Choroid plexus epithelial cell (primary cell): ENCODE results near the gene PDE9A.
A peak's percentile ranks its signal among the peaks of the same experiment; 100 is the strongest.

Source experiments
- DNase-seq: peaks from one replicate; pipeline ENCODE4 v3.0.0-alpha.2; 2010; ENCODE audit warnings: low read depth
- H3K4me3 ChIP-seq: 2 replicates; pipeline ENCODE4 v1.5.1; 2011; ENCODE audit warnings: low read depth, mild to moderate bottlenecking, control low read depth, low read length, moderate library complexity
- TF ChIP-seq, protein P1 (sequence below): conservative IDR thresholded peaks from 2 replicates; pipeline ENCODE4 v1.5.1; 2011; ENCODE audit warnings: low read depth, mild to moderate bottlenecking, control low read depth, inconsistent platforms, low read length, moderate library complexity

PDE9A gene

DNA sequence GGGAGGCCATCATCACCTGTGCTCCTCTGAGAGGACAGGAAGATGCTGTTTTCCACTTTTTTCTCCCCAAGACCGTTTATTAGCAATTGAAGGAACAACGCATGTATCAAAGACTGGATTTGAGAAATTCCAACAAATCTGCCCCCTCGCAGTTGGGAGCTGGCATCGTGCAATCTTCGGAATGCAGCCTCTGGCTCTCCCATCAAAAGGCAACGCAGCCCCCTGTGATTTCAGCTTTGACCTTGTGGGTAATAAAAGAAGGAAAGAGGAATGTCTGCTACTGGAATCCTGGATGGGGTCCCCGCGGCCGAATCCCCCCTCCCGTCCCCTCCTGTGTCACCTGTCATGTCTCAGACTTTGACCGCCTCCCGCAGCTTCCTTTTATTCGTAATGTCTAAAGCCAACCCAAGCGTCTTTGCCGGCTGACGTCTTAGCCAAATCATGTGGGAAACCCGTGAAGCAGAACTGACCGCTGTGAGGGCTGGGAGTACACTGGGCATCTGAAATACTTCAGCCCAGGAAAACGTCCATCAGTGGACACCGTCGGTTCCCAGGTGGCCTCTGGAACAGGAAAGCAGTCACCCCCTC lies 124.4 kb downstream of the PDE9A start:
- no peak overlapping the region for H3K4me3 ChIP-seq
- TF ChIP-seq, protein P1, sequence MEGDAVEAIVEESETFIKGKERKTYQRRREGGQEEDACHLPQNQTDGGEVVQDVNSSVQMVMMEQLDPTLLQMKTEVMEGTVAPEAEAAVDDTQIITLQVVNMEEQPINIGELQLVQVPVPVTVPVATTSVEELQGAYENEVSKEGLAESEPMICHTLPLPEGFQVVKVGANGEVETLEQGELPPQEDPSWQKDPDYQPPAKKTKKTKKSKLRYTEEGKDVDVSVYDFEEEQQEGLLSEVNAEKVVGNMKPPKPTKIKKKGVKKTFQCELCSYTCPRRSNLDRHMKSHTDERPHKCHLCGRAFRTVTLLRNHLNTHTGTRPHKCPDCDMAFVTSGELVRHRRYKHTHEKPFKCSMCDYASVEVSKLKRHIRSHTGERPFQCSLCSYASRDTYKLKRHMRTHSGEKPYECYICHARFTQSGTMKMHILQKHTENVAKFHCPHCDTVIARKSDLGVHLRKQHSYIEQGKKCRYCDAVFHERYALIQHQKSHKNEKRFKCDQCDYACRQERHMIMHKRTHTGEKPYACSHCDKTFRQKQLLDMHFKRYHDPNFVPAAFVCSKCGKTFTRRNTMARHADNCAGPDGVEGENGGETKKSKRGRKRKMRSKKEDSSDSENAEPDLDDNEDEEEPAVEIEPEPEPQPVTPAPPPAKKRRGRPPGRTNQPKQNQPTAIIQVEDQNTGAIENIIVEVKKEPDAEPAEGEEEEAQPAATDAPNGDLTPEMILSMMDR = no peak
- peak; percentile 18 for DNase-seq

DNA sequence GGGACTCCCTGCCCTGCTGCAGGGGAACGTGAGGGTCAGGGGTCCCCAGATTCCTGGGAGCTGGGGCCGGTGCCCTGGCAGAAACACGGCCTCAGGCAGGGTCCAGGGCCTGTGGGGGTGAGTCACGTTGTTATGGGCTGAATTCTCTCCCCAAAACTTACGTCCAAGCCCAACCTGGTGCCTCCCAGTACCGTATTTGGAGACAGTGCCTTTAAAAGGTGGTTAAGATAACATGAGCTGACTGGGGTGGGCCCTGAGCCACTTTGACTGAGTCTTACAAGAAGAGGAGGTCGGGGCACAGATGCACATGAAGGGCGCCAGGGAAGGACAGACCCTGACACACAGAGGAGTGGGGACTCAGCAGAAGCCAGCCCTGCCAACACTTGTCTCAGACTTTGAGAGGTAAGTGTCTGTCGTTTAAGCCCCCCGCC lies 126.0 kb downstream of the PDE9A start:
- TF ChIP-seq, protein P1 = no peak
- no peak overlapping the region for H3K4me3 ChIP-seq
- no peak for DNase-seq

DNA sequence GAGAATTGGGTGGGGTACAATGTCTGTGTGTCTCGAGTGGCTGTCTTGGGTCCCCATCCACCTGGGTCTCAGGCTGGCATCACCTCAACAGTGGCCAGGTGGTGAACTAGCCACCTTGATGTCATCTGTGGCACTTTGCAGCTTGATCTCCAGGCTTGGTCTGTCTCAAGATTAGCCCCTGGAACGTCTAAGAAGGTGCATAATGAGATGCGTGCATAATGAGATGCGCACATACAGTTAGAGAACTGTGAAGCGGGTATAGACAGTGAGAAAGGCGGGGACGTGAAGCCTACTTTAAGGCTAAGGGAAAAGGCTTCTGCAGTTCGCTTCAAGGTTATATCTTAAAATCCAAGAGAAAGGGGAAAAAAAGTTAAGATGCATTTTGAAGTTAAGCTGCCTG lies 127.2 kb downstream of the PDE9A start:
- TF ChIP-seq, protein P1 = no peak
- DNase-seq = no peak
- no peak overlapping the region for H3K4me3 ChIP-seq

DNA sequence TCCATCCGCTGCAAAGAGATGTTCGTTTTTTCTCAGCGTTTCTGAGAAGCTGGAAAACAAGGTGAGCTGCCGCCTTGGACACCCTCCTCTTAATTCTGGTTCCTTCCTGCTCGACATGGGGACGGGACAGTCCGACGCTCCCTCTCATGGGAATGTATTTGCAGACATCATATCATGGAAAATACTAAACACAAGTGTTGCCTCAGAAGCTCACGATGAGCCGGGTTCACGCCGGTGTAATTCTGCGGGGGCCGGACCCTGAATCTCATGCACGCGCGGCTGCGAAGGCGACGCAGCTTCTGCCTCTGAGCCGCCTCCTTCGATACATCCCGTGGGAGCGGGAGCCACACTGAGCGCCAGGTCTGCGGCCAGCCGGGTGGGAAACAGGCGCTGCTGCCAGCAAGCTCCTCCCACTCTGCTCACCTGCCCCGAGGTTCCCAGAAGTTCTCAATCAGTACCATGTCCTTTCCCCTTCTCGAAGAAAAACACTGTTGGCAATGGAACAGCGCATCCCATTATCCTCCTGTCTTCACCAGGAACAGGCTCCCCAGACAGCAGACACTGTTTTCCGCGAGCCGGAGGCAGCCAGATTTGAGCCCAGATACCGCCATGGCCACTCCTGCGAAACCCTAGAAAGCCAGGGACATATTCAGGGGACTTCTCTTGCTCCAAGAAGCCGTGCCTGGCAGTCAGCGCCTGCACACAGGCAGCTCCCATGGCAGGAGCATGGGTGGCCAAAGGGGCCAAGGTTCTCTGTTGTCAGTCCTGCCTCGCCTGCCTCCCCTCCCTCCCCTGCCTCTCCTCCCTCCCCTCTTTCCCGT lies 127.9 kb downstream of the PDE9A start:
- no peak overlapping the region for H3K4me3 ChIP-seq
- no peak for DNase-seq
- TF ChIP-seq, protein P1 = no peak

DNA sequence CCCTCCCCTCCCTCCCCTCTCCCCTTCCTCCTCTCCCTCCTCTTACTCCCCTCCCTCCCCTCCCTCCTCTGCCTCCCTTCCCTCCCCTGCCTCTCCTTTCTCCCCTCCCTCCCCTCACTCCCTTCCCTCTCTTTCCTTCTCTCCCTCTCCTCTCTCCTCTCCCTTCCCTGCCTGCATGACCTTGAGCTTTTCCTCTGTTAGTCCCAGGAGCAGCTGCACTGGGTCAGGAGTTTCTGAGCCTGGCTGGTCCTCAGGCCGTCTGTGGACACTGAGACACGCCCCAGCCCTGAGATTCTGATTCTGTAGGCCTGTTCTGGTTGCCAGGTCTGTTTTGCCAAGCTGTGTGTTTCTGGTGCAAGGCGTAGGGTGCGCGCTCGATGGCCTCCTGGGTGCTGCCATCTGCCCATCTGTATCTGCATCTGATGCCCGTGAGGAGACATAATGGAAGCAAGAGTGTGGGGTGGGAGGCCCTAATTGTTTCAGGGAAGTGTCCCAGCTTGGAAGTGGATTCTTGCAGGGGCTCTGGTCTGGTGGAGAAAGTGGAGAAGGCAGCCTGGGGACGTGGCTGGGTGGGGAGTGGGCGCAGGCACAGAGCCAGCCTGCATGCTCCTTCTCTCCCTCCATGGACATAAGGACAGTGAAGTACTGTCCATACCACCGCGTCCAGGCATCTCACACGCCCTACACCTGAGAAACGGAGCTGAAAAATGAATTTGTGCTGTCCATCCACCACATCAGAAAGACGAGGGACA lies 128.7 kb downstream of the PDE9A start:
- TF ChIP-seq, protein P1 = no peak
- H3K4me3 ChIP-seq = no peak overlapping the region
- DNase-seq = no peak

DNA sequence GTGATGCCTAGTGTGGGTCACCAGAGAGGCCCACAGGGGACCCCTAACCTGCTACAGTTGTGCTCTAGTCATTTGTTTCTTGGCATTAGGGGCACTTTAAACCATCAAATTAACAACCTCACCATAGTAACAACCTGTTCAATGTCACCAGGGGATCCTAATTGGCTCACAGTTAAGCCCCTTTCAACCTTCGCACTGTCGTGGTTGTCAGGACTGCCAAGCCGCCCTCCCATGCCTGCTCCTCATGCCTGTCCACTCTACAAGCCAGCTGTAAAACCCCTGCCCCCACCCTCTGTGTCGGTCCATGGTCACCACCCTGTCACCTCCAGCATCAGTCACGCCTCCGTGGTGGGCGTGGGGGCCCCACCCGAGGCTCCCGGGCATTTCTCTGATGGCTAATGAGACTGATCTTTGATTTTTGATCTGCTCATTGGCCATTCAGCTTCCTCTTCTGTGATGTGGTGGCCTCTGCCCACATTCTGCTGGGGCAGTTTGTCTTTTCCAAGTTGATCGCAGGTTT lies 129.4 kb downstream of the PDE9A start:
- H3K4me3 ChIP-seq = no peak overlapping the region
- TF ChIP-seq, protein P1 = no peak
- no peak for DNase-seq
